Ovary (tissue), 3 donors: ENCODE measurements around the gene CACNA2D4.

ENCODE experiments used
- CTCF ChIP-seq, 3 donors: fragments of 450-650 bp in 2 of 3; fragments of 200-600 bp in 1 of 3; IDR thresholded peaks; one replicate each; pipeline versions ENCODE4 v1.5.1 to v1.8.0; 2016 to 2022; ENCODE audit warnings: antibody characterized with exemption in 3 of 3, mild to moderate bottlenecking in 1 of 3
- EP300 ChIP-seq: sonication (generic); formaldehyde crosslinking; IDR thresholded peaks from one replicate; pipeline ENCODE4 v1.6.1; 2017; ENCODE audit warnings: antibody characterized with exemption
- POLR2A ChIP-seq: fragments of 450-650 bp; IDR thresholded peaks from one replicate; pipeline ENCODE4 v1.6.1; 2017; ENCODE audit warnings: antibody characterized with exemption, mild to moderate bottlenecking, moderate library complexity
- donor health status: DM: no; HTN: no; CAD: no.

- TF ChIP-seq POLR2A (no peak), CTCF (IDR thresholded peaks at IDR 0.05) (no peak), EP300 (no peak)
These were observed 92.1 kb downstream of the CACNA2D4 start for GRCh38 chr12:1826401-1826800.
